Erythroblast (primary cell): ENCODE data around the gene AGAP1.

Source experiments
- GATA1 ChIP-seq: IDR thresholded peaks from 2 replicates; pipeline ENCODE4 v1.6.1; 2011; ENCODE audit warnings: low read depth, mild to moderate bottlenecking, control low read depth, low read length, moderate library complexity
- POLR2A ChIP-seq: IDR thresholded peaks from 2 replicates; pipeline ENCODE4 v1.6.1; 2011; ENCODE audit warnings: mild to moderate bottlenecking, low read length

GRCh38 chr2:235763816-235764215 is 270.0 kb downstream of the AGAP1 start:
- no peak for TF ChIP-seq POLR2A
- no peak for TF ChIP-seq GATA1
